ENCODE data around the gene IGSF21. TPM values are rescaled to one million over a fixed set of nuclear protein-coding genes. Genes with fewer than 3 reads are reported as not detected.
A peak's percentile ranks its signal among the peaks of the same experiment; 100 is the strongest.

The IGSF21 gene
- total and polyA plus RNA-seq, 4 donors = 0.95 to 10.1 (median 3.8) TPM

DNA sequence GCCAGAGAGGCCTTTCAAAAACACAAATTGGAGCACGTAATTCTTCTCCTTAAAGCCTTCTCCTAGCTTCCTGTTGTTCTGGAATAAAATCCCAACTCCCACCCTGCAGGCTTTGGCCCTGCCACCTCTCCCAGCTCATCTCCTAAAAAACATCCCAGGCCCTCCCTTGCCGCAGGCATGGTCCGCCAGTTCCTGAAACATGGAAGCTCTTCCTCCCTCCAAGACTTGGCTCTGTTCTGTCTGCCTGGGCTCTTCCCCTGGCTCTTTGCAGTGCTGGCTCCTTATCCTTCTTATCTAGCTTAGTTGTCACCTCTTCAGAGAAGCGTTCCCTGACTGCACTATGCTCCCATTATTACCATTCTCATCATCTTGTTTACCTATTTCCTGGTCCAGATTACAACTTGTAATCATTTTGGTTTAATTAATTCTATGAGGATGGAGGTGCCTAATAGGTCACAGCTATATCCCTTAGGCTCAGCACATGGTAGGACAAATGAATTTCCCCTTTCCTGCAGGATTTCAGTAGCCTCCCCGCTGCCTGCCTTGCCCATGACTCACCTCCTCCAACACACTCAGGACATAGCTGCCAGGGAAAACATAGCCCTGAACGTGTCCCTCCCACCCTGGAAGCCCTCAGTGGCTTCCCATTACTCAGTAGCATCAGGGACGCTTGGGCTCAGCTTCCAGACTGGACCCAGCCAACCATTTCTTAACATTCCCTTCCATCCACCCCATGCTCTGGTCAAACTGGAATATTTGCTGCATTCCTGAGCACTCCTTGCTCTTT lies 15.7 kb upstream of the IGSF21 start:
- H3K36me3 ChIP-seq (ENCODE audit: control insufficient read depth in 1 of 2, insufficient read depth in 2 of 2, low read length in 1 of 2) = no peaks in the 10 kb centered on the region
- H3K9me3 ChIP-seq (ENCODE audit: control insufficient read depth, low read length) = no peaks in the 10 kb centered on the region
- H3K4me3 ChIP-seq (ENCODE audit: low read length in 2 of 2) = no peak overlapping the region
- peak; percentile 74 to 84 for DNase-seq
- no peak overlapping the region for H3K27ac ChIP-seq (ENCODE audit: low read depth in 1 of 2, low read length in 2 of 2)
- peak; percentile 71 for ATAC-seq (ENCODE audit: low FRiP score)
- H3K27me3 ChIP-seq (ENCODE audit: control insufficient read depth in 1 of 2, insufficient read depth in 2 of 2, low read length in 1 of 2) = no peaks in the 10 kb centered on the region
- intact Hi-C loops (cut with DNase I) = loop anchor here (10.0 kb wide), 3 partner anchors 167 to 597 kb away; no protein-coding TSS in a partner anchor
- peaks cover 0 to 3% of the 10 kb centered on the region in 2 donors for H3K4me1 ChIP-seq (ENCODE audit: control insufficient read depth in 1 of 2, insufficient read depth in 2 of 2, low read length in 2 of 2)
- WGBS, 2 donors = 27 to 34% methylated on average over 7 of the region's 7 CpGs

DNA sequence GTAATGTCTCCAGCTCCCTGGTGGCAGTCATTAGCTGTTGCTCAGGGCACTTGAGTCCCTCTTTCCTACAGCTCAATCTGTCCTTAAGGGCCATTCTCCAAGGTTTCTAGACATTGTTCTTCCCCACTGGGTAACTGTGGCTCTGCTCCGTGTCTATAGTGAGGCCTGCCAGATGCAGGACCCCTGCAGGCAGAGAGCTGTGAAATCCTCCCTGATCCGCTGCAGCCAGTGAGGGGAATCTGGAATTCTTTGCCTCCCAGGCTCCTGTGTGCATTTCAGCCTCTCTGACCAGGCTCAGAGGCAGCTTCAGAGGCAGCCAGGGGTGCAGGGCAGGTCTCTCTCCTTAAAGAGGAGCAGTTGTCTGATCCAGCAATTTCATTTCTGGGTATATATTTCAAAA lies 14.4 kb upstream of the IGSF21 start:
- intact Hi-C loops (cut with DNase I) = loop anchor here (10.0 kb wide), 3 partner anchors 168 to 598 kb away; no protein-coding TSS in a partner anchor
- ATAC-seq (ENCODE audit: low FRiP score) = no peak
- 42 to 43% methylated on average over 2 of the region's 2 CpGs for WGBS, 2 donors

DNA sequence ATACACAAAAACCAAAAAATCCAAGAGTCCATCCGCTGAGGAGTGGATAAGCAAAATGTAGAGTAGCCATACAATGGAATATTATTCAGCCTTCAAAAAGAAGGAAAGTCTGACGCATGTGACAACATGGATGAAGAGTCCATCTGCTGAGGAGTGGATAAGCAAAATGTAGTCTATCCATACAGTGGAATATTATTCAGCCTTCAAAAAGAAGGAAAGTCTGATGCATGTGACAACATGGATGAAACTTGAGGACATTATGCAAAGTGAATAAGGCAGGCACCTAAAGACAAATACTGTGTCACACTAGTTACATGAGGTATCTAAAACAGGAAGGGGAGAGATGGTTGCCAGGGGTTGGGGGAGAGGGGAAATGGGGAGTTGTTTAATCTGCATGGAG lies 14.0 kb upstream of the IGSF21 start:
- peaks cover 0 to 3% of the 10 kb centered on the region in 2 donors for H3K4me1 ChIP-seq (ENCODE audit: control insufficient read depth in 1 of 2, insufficient read depth in 2 of 2, low read length in 2 of 2)
- no peak overlapping the region for H3K27ac ChIP-seq (ENCODE audit: low read depth in 1 of 2, low read length in 2 of 2)
- 93 to 96% methylated on average over 2 of the region's 2 CpGs for WGBS, 2 donors
- intact Hi-C loops (cut with DNase I) = loop anchor here (10.0 kb wide), 3 partner anchors 169 to 599 kb away; no protein-coding TSS in a partner anchor
- ATAC-seq (ENCODE audit: low FRiP score) (no peak), DNase-seq (no peak)
- no peaks in the 10 kb centered on the region for H3K27me3 ChIP-seq (ENCODE audit: control insufficient read depth in 1 of 2, insufficient read depth in 2 of 2, low read length in 1 of 2)
- no peak overlapping the region for H3K4me3 ChIP-seq (ENCODE audit: low read length in 2 of 2)
- no peaks in the 10 kb centered on the region for H3K9me3 ChIP-seq (ENCODE audit: control insufficient read depth, low read length)
- H3K36me3 ChIP-seq (ENCODE audit: control insufficient read depth in 1 of 2, insufficient read depth in 2 of 2, low read length in 1 of 2) = no peaks in the 10 kb centered on the region

More for the DNA sequence above, 14.4 kb upstream of the IGSF21 start:
- Histone ChIP-seq H3K4me1 (ENCODE audit: control insufficient read depth in 1 of 2, insufficient read depth in 2 of 2, low read length in 2 of 2) (peaks cover 0 to 3% of the 10 kb centered on the region in 2 donors), H3K4me3 (ENCODE audit: low read length in 2 of 2) (no peak overlapping the region), H3K36me3 (ENCODE audit: control insufficient read depth in 1 of 2, insufficient read depth in 2 of 2, low read length in 1 of 2) (no peaks in the 10 kb centered on the region), H3K27me3 (ENCODE audit: control insufficient read depth in 1 of 2, insufficient read depth in 2 of 2, low read length in 1 of 2) (no peaks in the 10 kb centered on the region), H3K27ac (ENCODE audit: low read depth in 1 of 2, low read length in 2 of 2) (no peak overlapping the region), H3K9me3 (ENCODE audit: control insufficient read depth, low read length) (no peaks in the 10 kb centered on the region)
- no peak for DNase-seq

DNA sequence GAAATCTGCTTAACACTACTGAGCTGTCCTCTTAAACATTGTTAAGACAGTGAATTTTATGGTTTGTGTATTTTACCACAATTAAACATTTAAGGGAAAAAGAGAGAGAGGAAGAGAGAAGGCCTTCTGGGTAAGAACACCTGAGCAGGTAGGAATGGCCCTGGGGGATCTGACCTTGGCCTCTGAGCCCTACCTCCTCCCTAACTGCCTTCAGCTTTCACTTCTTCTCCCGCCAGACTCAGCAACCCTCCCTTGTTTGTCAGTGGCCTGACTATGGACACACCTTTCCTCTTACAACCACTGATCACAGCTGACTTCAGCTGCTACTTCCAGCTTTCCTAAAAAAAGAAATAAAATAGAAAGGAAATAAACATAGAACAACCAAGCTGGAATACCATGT lies 13.5 kb upstream of the IGSF21 start:
- Histone ChIP-seq H3K27me3 (ENCODE audit: control insufficient read depth in 1 of 2, insufficient read depth in 2 of 2, low read length in 1 of 2) (no peaks in the 10 kb centered on the region), H3K36me3 (ENCODE audit: control insufficient read depth in 1 of 2, insufficient read depth in 2 of 2, low read length in 1 of 2) (no peaks in the 10 kb centered on the region), H3K27ac (ENCODE audit: low read depth in 1 of 2, low read length in 2 of 2) (no peak overlapping the region), H3K9me3 (ENCODE audit: control insufficient read depth, low read length) (no peaks in the 10 kb centered on the region), H3K4me1 (ENCODE audit: control insufficient read depth in 1 of 2, insufficient read depth in 2 of 2, low read length in 2 of 2) (peaks cover 0 to 3% of the 10 kb centered on the region in 2 donors), H3K4me3 (ENCODE audit: low read length in 2 of 2) (no peak overlapping the region)
- no peak for ATAC-seq (ENCODE audit: low FRiP score)
- 93 to 96% methylated on average over 1 of the region's 1 CpG for WGBS, 2 donors
- no peak for DNase-seq
- intact Hi-C loops (cut with DNase I) = loop anchor here (10.0 kb wide), 3 partner anchors 169 to 599 kb away; no protein-coding TSS in a partner anchor

DNA sequence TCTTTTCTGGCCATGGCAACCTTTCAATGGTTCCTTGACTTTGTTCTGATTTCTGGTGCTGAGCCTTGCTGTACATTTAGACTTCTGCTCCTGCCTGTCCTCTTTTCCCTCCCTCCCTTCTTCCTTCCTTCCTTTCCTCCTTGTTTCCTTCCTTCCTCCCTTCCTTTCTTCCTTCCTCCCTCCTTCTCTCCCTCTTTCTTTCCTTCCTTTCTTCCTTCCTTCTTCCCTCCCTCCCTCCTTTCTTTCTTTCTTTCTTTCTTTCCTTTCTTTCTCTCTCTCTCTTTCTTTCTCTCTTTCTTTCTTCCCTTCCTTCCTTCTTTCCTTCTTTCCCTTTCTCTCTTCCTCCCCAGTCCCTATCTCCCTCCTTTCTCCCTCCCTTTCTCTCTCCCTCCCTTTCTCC lies 10.4 kb upstream of the IGSF21 start:
- ATAC-seq (ENCODE audit: low FRiP score) (no peak), DNase-seq (no peak)
- no peak overlapping the region for H3K4me3 ChIP-seq (ENCODE audit: low read length in 2 of 2)
- intact Hi-C loops (cut with DNase I) = loop anchor here (10.0 kb wide), 3 partner anchors 172 to 602 kb away; no protein-coding TSS in a partner anchor
- H3K36me3 ChIP-seq (ENCODE audit: control insufficient read depth in 1 of 2, insufficient read depth in 2 of 2, low read length in 1 of 2) = no peaks in the 10 kb centered on the region
- no peak overlapping the region for H3K27ac ChIP-seq (ENCODE audit: low read depth in 1 of 2, low read length in 2 of 2)
- H3K9me3 ChIP-seq (ENCODE audit: control insufficient read depth, low read length) = no peaks in the 10 kb centered on the region
- no peaks in the 10 kb centered on the region for H3K27me3 ChIP-seq (ENCODE audit: control insufficient read depth in 1 of 2, insufficient read depth in 2 of 2, low read length in 1 of 2)
- H3K4me1 ChIP-seq (ENCODE audit: control insufficient read depth in 1 of 2, insufficient read depth in 2 of 2, low read length in 2 of 2) = no peaks in the 10 kb centered on the region

DNA sequence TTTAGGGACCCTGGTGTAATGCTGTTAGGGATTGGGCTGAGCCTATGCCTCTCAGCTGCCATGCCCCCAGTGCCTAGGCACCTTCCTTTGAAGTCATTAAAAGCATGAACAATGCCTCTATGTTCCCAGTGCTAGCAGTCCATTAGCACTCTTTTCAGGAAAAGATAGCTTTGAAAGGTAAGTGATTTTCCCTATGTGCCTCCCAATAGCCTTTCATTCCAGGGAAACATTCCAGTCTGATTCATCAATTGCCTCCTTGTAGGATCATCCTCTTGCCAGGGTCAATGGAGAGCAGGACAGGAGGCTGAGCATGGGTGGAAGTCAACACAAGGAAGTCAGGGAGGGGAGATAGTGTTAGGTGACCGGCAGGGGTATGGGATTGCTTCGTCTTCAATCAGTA lies 8.6 kb upstream of the IGSF21 start:
- ATAC-seq (ENCODE audit: low FRiP score) (no peak), DNase-seq (no peak)
- WGBS, 2 donors = 81 to 85% methylated on average over 2 of the region's 2 CpGs
- Histone ChIP-seq H3K27ac (ENCODE audit: low read depth in 1 of 2, low read length in 2 of 2) (no peak overlapping the region), H3K4me3 (ENCODE audit: low read length in 2 of 2) (no peak overlapping the region), H3K27me3 (ENCODE audit: control insufficient read depth in 1 of 2, insufficient read depth in 2 of 2, low read length in 1 of 2) (no peaks in the 10 kb centered on the region), H3K9me3 (ENCODE audit: control insufficient read depth, low read length) (no peaks in the 10 kb centered on the region), H3K36me3 (ENCODE audit: control insufficient read depth in 1 of 2, insufficient read depth in 2 of 2, low read length in 1 of 2) (no peaks in the 10 kb centered on the region), H3K4me1 (ENCODE audit: control insufficient read depth in 1 of 2, insufficient read depth in 2 of 2, low read length in 2 of 2) (no peaks in the 10 kb centered on the region)
- intact Hi-C loops (cut with DNase I) = loop anchor here (10.0 kb wide), 3 partner anchors 174 to 604 kb away; no protein-coding TSS in a partner anchor

DNA sequence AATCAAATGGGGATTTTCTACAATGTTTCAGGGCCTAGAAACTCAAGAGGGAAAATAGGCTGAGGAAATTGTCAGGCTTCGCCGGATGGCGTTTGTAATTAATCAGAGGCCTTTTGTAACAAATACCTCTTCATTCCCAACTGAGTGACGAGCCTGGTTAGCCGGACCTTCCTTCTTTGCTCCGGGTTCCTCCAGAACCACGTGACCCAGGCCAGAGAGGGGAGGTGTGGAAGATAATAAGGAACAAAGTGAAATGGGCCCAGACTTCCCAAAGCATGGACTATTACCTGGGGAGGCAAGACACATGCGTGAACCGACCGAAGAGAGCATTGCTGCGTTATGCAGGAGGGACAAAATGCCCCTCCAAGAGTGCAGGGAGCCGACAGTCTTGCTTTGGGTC lies 7.5 kb upstream of the IGSF21 start:
- Histone ChIP-seq H3K4me1 (ENCODE audit: control insufficient read depth in 1 of 2, insufficient read depth in 2 of 2, low read length in 2 of 2) (no peaks in the 10 kb centered on the region), H3K9me3 (ENCODE audit: control insufficient read depth, low read length) (no peaks in the 10 kb centered on the region), H3K27me3 (ENCODE audit: control insufficient read depth in 1 of 2, insufficient read depth in 2 of 2, low read length in 1 of 2) (no peaks in the 10 kb centered on the region), H3K27ac (ENCODE audit: low read depth in 1 of 2, low read length in 2 of 2) (no peak overlapping the region), H3K36me3 (ENCODE audit: control insufficient read depth in 1 of 2, insufficient read depth in 2 of 2, low read length in 1 of 2) (no peaks in the 10 kb centered on the region), H3K4me3 (ENCODE audit: low read length in 2 of 2) (no peak overlapping the region)
- WGBS, 2 donors = 72 to 76% methylated on average over 12 of the region's 12 CpGs
- intact Hi-C loops (cut with DNase I) = loop anchor here (5.0 to 10.0 kb wide), 2 partner anchors 445 to 603 kb away; no protein-coding TSS in a partner anchor
- ATAC-seq (ENCODE audit: low FRiP score) = peak; percentile 7
- no peak for DNase-seq

DNA sequence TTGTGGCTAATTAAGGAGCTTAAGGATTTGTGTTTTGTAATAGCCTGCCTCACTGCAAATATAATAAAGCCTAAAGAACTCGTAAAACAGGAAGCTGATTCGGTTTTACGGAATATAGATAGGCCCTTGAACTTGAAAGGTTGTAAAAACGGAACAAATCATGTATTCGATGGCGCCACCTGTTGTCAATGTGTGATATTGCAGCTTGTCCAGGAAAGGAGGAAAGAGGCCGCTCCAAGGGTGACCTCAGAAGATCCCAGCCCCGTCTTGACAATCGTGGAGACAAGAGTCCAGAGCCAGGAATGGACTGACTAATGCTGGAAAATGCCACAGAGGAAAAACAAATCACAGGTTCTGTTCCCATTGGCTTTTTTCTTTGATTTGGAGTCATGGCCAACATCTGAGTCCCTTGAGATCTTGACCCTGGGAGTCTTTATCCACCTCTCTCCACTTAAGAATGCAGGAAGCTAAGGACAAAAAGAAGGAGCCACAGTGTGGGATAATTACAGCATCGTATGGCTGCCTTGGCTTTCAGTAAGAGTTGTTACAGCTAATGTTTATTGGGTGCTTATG lies 7.0 kb upstream of the IGSF21 start:
- intact Hi-C loops (cut with DNase I) = loop anchor here (5.0 to 10.0 kb wide), 2 partner anchors 446 to 603 kb away; no protein-coding TSS in a partner anchor
- peak; percentile 82 for ATAC-seq (ENCODE audit: low FRiP score)
- 4 to 5% methylated on average over 10 of the region's 10 CpGs for WGBS, 2 donors

More for the DNA sequence above, 7.0 kb upstream of the IGSF21 start:
- peak in 1 of 2 donors; percentile 78 for DNase-seq
- no peak overlapping the region for H3K4me3 ChIP-seq (ENCODE audit: low read length in 2 of 2)
- no peaks in the 10 kb centered on the region for H3K36me3 ChIP-seq (ENCODE audit: control insufficient read depth in 1 of 2, insufficient read depth in 2 of 2, low read length in 1 of 2)
- no peaks in the 10 kb centered on the region for H3K27me3 ChIP-seq (ENCODE audit: control insufficient read depth in 1 of 2, insufficient read depth in 2 of 2, low read length in 1 of 2)
- no peaks in the 10 kb centered on the region for H3K9me3 ChIP-seq (ENCODE audit: control insufficient read depth, low read length)
- H3K4me1 ChIP-seq (ENCODE audit: control insufficient read depth in 1 of 2, insufficient read depth in 2 of 2, low read length in 2 of 2) = no peaks in the 10 kb centered on the region
- H3K27ac ChIP-seq (ENCODE audit: low read depth in 1 of 2, low read length in 2 of 2) = no peak overlapping the region

All from aorta (tissue), 5 donors.